ENCODE measurements around the gene LTB. TPM values are rescaled to one million over a fixed set of nuclear protein-coding genes. Genes with fewer than 3 reads are reported as not detected.
A peak's percentile ranks its signal among the peaks of the same experiment; 100 is the strongest.
"Not testable (repeated sequence)": the region's sequence is repeated elsewhere in the genome, so short reads cannot be mapped to it uniquely, and the experiment has no call there.

LTB gene
- total RNA-seq, 3 donors from 2014 or later = 0.96 to 1.0 TPM; not detected in 1

GRCh38 chr6:31607317-31607716 is 25.1 kb upstream of the LTB start:
- Histone ChIP-seq H3K36me3 (no peaks in the 10 kb centered on the region), H3K27ac (no peak overlapping the region), H3K4me1 (no peaks in the 10 kb centered on the region), H3K4me3 (no peak overlapping the region), H3K9me3 (no peaks in the 10 kb centered on the region), H3K27me3 (no peaks in the 10 kb centered on the region)
- intact Hi-C loops (cut with DNase I; ENCODE audit: low total_unique reads) = no loop called here
- TF ChIP-seq CTCF (IDR thresholded peaks at IDR 0.05) (no peak), POLR2AphosphoS5 (IDR thresholded peaks at IDR 0.05) (no peak), POLR2A (IDR thresholded peaks at IDR 0.05) (no peak)
- no peak for DNase-seq (ENCODE audit: low spot score in 2 of 2)

GRCh38 chr6:31597006-31597405 is 14.8 kb upstream of the LTB start:
- Histone ChIP-seq H3K27me3 (no peaks in the 10 kb centered on the region), H3K27ac (no peak overlapping the region), H3K36me3 (no peaks in the 10 kb centered on the region), H3K9me3 (no peaks in the 10 kb centered on the region), H3K4me1 (no peaks in the 10 kb centered on the region), H3K4me3 (no peak overlapping the region)
- TF ChIP-seq POLR2A (IDR thresholded peaks at IDR 0.05) = no peak
- TF ChIP-seq POLR2AphosphoS5 (IDR thresholded peaks at IDR 0.05) = no peak
- peak in 1 of 3 donors; percentile 20 for TF ChIP-seq CTCF (IDR thresholded peaks at IDR 0.05)
- no peak for DNase-seq (ENCODE audit: low spot score in 2 of 2)
- intact Hi-C loops (cut with DNase I; ENCODE audit: low total_unique reads) = no loop called here

GRCh38 chr6:31592396-31592771 is 10.2 kb upstream of the LTB start:
- Histone ChIP-seq H3K27me3 (no peaks in the 10 kb centered on the region), H3K4me3 (no peak overlapping the region), H3K4me1 (no peaks in the 10 kb centered on the region), H3K36me3 (no peaks in the 10 kb centered on the region), H3K27ac (no peak overlapping the region), H3K9me3 (no peaks in the 10 kb centered on the region)
- no peak for DNase-seq (ENCODE audit: low spot score in 2 of 2)
- no peak for TF ChIP-seq CTCF (IDR thresholded peaks at IDR 0.05)
- no peak for TF ChIP-seq POLR2A (IDR thresholded peaks at IDR 0.05)
- TF ChIP-seq POLR2AphosphoS5 (IDR thresholded peaks at IDR 0.05) = no peak
- intact Hi-C loops (cut with DNase I; ENCODE audit: low total_unique reads) = loop anchor here (5.0 kb wide), 1 partner anchor 45 kb away; the partner anchor contains the start of genes ATP6V1G2 and NFKBIL1

GRCh38 chr6:31590691-31591090 is 8.5 kb upstream of the LTB start:
- not testable (repeated sequence) for H3K27ac ChIP-seq; DNase-seq (ENCODE audit: low spot score in 2 of 2); H3K4me3 ChIP-seq; H3K4me1 ChIP-seq; H3K27me3 ChIP-seq; H3K9me3 ChIP-seq; H3K36me3 ChIP-seq
- intact Hi-C loops (cut with DNase I; ENCODE audit: low total_unique reads) = loop anchor here (5.0 kb wide), 1 partner anchor 43 kb away; the partner anchor contains the start of genes ATP6V1G2 and NFKBIL1

GRCh38 chr6:31588871-31589650 is 6.8 kb upstream of the LTB start:
- no peak for TF ChIP-seq POLR2A (IDR thresholded peaks at IDR 0.05)
- TF ChIP-seq POLR2AphosphoS5 (IDR thresholded peaks at IDR 0.05) = no peak
- no peak for TF ChIP-seq CTCF (IDR thresholded peaks at IDR 0.05)
- intact Hi-C loops (cut with DNase I; ENCODE audit: low total_unique reads) = no loop called here
- no peaks in the 10 kb centered on the region for H3K4me1 ChIP-seq
- H3K27ac ChIP-seq = no peak overlapping the region
- no peak for DNase-seq (ENCODE audit: low spot score in 2 of 2)
- no peaks in the 10 kb centered on the region for H3K36me3 ChIP-seq
- H3K9me3 ChIP-seq = no peaks in the 10 kb centered on the region
- H3K4me3 ChIP-seq = no peak overlapping the region
- H3K27me3 ChIP-seq = no peaks in the 10 kb centered on the region
